NCI-H1417 treated with DMSO at 0.1 percent for 48 hours (cell line): ENCODE data around the gene RALGAPB.
"Not testable (repeated sequence)": the region's sequence is repeated elsewhere in the genome, so short reads cannot be mapped to it uniquely, and the experiment has no call there.

Experiments
- DNase-seq: peaks from one replicate; lab custom pipeline; 2025; lab: John Stamatoyannopoulos, UW

RALGAPB gene

GRCh38 chr20:38472513-38473366 lies at the start of gene RALGAPB:
Gene RALGAPB (plus strand): TSS chr20:38472843. CDS start chr20:38488433, 15,590 bp downstream.
- DNase-seq: peak; percentile 99

- no peak for DNase-seq
These were observed 49.1 kb upstream of the RALGAPB start for GRCh38 chr20:38423541-38423940.

- DNase-seq: no peak
These were observed 48.2 kb upstream of the RALGAPB start for GRCh38 chr20:38424401-38424800.

- no peak for DNase-seq
These were observed 46.4 kb upstream of the RALGAPB start for GRCh38 chr20:38426006-38426897.

- no peak for DNase-seq
These were observed 45.0 kb upstream of the RALGAPB start for GRCh38 chr20:38427655-38428023.

- DNase-seq: no peak
These were observed 43.8 kb upstream of the RALGAPB start for GRCh38 chr20:38428800-38429199.

GRCh38 chr20:38429301-38429700 lies 43.3 kb upstream of the RALGAPB start:
- DNase-seq: no peak

GRCh38 chr20:38430679-38431325 lies 41.8 kb upstream of the RALGAPB start:
- DNase-seq: no peak

GRCh38 chr20:38432292-38432691 lies 40.4 kb upstream of the RALGAPB start:
- DNase-seq: no peak

GRCh38 chr20:38432870-38433269 lies 39.8 kb upstream of the RALGAPB start:
- not testable (repeated sequence) for DNase-seq

- DNase-seq: no peak
These were observed 39.2 kb upstream of the RALGAPB start for GRCh38 chr20:38433304-38433972.

- DNase-seq: no peak
These were observed 38.3 kb upstream of the RALGAPB start for GRCh38 chr20:38434301-38434741.

- peak; percentile 74 for DNase-seq
These were observed 37.7 kb upstream of the RALGAPB start, which contains the start of gene SNHG17 for GRCh38 chr20:38434770-38435554. Gene SNHG17 (minus strand): TSS chr20:38435328.

- no peak for DNase-seq
These were observed 37.1 kb upstream of the RALGAPB start for GRCh38 chr20:38435555-38435939.

GRCh38 chr20:38437796-38438195 lies 34.8 kb upstream of the RALGAPB start:
- no peak for DNase-seq

- DNase-seq: not testable (repeated sequence)
These were observed 31.5 kb upstream of the RALGAPB start for GRCh38 chr20:38441110-38441509.

- no peak for DNase-seq
These were observed 30.7 kb upstream of the RALGAPB start for GRCh38 chr20:38441916-38442315.

GRCh38 chr20:38445381-38445796 lies 27.3 kb upstream of the RALGAPB start:
- no peak for DNase-seq

GRCh38 chr20:38445901-38446425 lies 26.7 kb upstream of the RALGAPB start:
- no peak for DNase-seq

GRCh38 chr20:38446441-38447209 lies 26.0 kb upstream of the RALGAPB start:
- peak; percentile 69 for DNase-seq
